Stimulated activated CD4-positive, alpha-beta T cell treated with anti-CD3 and anti-CD28 coated beads, Interleukin-12 subunit alpha, Interleukin-12 subunit beta, amount 100 ng/mL, for 24 hours (primary cell): ENCODE data around the gene SYNGR3.

Experiments used
- DNase-seq, 2 experiments: peaks; one replicate each; pipeline ENCODE4 v3.0.0-alpha.2; 2020; ENCODE audit warnings: low read depth in 2 of 2

SYNGR3 gene

GRCh38 chr16:1991948-1992703 is 2.4 kb downstream of the SYNGR3 start:
- DNase-seq: peak; percentile 93 to 97

- DNase-seq: no peak
These were observed 3.0 kb downstream of the SYNGR3 start for GRCh38 chr16:1992704-1993317.

GRCh38 chr16:1993731-1994131 is 4.0 kb downstream of the SYNGR3 start:
- no peak for DNase-seq

DNA sequence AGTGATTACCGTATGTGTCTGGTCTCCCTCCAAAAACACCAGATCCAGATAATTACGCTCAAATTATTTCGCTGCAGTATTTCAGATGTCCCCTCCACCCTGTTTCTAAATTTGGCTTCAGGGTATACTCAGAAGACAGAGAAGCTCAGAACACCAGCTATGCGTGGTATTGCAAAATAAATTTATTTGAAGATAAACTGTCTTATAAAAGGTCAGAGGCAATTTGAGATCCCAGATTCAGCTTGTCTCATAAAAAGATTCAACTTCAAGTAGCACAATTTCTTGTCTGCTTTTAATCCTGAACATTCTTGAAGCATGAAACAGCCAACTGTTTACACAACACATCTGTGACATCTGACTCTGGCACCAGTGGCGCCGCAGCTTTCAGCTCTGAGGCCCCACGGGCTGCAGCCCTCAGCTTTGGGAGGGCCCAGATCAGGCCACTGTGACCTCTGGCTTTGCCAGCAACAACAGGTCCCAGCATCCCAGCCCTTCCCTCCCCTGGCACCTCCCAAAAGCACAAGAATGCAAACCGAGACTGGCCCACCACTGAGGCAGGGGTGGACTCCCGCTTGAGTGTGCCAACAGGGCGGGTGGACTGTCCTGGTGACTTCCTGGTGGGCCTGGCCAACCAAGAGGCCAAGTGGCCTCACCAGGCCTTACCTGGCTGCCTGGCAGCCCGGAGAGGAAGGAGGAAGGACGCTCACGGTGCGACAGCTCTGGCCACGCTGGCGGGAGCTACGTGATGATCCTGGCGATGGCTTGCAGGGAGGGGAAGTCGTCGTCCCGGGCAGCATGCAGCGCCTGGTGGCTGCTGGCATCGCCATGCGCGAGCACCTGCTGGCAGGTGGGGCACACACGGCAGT is 8.0 kb downstream of the SYNGR3 start:
- DNase-seq: no peak

DNA sequence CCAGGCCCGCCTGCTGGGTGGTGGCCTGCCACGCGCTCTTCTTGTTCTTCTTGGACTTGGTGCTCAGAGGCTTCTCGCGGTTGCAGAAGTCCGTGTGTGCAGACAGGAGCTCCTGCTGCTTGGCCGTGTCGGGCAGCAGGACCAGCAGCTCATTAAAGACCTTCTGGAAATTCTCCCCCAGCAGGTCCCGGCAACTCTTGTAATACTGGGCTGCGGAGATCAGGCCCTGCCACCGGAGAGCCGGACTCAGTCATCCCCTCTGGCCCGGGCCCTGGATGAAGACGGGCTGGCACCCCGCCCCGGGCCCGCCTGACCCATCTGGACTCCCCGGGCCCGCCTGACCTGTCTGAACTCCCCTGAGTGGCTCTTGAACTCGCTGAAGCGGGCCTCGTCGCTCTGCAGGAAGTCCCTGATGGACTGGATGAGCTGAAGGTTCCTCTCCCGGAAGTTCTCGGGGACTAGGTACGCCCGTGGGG is 8.6 kb downstream of the SYNGR3 start:
- no peak for DNase-seq

- no peak for DNase-seq
These were observed 9.4 kb downstream of the SYNGR3 start for GRCh38 chr16:1998852-1999801.

- no peak for DNase-seq
These were observed 10.2 kb downstream of the SYNGR3 start for GRCh38 chr16:1999866-2000514.

DNA sequence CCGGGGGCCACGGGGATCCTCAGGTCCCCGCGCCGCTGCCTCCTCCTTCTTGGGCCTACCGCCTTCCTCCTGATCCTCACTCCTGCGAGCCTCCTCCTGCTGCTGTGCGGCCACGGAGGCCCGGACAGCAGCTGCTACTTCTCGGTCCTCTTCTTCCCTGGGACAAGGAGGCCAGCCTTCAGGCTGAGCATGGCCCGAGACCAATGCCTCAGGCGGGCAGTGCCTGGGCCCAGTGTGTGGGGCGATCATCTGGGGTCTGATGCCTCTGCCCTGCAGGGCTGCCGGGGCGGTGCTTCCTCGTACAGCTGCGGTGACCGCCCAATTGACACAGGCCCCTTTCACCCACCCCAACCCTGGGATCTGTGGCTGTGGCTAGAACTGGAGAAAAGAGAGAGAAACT is 11.3 kb downstream of the SYNGR3 start:
- DNase-seq: no peak

DNA sequence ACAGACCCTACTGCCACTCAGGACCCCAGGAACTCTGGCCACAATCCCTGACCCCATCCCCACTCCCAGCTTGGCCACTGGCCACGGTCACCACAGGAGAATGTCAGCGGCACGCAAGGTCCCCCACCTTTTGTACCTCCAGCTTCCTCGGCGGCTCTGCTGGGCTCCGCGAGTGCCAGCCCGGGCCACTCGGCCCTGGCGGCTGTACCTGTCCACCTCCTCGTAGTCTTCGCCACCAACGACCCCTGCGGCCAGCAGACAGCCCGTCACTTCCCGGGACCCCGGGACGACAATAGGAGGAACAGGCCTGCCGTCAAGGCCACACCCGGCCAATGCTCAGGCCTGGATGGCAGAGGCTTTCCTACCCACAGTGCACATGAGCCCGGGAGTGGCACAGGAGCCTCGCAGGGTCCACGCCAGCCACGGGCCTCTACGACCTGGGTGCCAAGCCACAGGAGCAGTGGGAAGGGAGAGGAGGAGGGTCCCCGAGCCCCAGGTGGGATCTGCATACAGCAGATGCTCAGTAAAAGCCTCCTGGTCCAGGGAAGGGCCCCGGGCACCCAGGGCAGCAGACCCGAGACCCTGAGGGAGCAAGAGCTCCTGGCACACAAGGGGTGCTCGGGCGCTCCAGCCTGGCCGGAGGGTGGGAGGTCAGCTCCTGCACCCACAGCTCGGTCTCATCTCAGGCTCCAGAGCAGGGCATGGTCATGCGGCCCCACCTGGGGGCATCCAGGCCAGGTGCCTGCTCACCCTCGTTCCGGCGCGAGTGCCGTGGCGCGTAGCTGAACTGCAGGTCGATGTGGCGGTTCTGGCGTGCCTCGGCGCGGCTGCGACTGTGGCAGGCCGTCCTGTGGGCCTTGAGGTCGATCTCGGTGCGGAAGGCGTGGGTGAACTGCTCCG is 11.9 kb downstream of the SYNGR3 start:
- no peak for DNase-seq

DNA sequence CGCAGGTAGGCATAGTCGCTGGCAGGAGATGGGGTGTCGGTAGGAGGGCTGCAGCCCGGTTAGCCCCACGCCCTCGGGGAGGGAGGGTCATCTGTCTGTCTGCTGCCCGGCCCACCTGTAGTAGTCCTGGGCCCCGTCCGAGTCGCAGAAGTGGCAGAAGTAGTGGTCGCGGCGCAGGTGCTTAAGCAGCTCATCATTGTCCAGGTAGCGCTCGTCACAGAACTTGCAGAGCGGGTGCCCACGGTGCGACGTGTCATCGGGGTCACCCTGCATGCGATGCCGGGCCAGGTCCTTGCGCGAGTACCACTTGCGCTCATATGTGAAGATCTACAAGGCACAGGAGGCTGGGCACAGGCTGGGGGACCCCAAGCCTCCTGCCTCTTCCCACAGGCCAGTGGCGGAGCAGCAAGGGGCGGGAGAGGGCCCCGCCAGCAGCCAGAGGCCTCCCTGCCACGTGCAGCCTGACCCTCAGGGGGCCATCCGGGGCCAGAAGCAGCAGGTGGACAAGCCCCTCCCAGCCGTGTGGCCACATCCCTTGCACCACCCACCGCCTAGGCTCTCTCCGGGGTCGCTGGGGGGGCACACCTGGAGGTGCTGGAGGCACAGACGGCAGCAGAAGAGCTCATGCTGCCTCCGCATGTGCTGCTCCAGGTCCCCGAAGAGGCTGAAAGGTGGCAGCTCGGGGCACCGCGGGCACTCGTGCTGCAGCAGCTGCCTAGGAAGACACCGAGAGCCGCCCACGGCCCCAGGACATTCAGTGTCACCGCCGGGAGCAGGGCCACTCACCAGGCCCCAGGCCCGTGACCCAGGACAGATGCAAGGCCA is 12.8 kb downstream of the SYNGR3 start:
- no peak for DNase-seq

DNA sequence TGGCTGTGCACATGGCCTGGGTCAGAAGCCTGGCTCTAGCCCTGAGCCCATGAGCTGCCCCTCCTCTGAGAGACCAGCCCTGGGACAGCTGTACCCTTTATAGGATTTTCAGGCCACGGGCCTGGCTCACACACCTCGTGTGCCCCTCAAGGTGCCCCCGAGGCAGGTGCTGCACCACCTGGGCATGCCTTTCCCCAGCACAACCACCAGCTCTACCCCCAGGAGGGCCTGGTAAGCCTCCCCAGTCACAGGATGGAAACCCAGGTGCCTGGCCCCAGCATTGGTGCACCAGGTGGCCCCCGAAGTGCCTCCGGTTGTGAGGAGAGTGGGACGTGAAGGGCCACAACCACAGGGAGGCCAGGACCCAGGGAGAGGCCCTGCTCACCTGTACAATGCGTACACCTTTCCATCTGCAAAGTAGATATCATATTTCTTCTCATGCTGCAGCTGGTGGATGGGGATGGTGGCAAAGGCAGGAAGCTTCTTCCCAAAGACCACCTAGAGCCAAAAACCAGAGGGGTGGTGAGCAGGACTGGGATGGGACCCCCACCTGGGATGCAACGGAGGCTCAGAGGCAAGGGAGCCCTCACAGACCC is 13.6 kb downstream of the SYNGR3 start:
- no peak for DNase-seq

DNA sequence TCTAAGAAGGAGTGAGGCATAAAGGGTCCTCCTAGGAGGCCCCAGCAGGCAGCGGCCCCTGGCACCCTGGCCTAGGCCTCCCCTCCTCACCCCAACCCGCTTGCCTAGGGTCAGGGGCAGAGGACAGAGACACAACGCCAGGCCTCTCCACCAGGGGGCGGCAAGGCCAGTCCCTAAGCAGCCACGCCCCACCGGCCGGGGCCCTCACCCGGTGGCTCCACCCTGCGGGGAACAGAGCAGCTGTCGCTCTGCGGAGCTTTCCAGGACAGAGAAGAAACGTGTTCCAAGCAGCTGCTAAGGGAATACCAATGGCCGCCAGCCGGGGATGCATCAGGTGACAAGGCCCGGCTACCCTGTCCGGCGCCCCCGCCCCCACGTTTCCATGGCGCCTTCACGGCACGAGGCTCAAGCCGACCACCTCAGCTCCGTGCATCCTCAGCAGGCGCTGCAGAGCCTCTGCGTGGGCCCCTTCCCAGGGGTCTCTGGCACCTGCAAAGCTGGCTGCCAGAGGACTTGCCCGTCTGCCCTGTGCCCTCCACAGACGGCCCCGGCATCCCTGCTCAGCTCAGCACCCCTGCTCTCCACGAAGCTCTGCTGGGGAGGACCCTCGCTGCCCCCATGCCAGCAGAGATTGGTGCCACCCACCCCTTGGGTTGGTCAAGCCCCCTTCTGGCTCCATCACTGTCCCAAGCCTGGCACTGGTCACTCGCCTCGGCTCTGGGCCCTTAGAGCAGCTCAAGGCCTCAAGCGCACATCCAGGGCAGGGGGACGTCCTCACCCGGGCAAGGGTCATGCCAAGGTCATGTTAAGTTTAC is 14.3 kb downstream of the SYNGR3 start:
- DNase-seq: peak; percentile 66 to 91

- no peak for DNase-seq
These were observed 15.2 kb downstream of the SYNGR3 start for GRCh38 chr16:2004795-2005517.

DNA sequence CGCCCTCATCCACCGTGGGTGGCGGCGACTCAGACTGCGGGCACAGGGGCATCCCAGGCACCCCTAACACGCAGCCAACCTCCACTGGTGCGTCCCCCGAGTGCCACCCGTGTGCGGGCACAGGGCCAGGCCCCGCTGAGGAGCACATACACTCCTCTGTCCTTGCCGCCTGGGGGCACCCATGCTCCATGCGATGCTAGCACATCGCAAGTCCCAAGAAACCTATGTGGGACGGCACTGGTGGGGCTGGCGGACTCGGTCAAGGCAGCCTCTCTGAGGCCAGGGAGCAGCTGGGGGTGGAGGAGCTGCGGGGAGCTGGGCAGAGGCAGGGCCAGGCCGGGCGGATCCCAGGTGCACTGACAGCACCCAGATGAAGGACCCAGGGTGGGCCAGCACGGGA is 15.9 kb downstream of the SYNGR3 start:
- no peak for DNase-seq

- no peak for DNase-seq
These were observed 16.5 kb downstream of the SYNGR3 start for GRCh38 chr16:2006317-2006716.

DNA sequence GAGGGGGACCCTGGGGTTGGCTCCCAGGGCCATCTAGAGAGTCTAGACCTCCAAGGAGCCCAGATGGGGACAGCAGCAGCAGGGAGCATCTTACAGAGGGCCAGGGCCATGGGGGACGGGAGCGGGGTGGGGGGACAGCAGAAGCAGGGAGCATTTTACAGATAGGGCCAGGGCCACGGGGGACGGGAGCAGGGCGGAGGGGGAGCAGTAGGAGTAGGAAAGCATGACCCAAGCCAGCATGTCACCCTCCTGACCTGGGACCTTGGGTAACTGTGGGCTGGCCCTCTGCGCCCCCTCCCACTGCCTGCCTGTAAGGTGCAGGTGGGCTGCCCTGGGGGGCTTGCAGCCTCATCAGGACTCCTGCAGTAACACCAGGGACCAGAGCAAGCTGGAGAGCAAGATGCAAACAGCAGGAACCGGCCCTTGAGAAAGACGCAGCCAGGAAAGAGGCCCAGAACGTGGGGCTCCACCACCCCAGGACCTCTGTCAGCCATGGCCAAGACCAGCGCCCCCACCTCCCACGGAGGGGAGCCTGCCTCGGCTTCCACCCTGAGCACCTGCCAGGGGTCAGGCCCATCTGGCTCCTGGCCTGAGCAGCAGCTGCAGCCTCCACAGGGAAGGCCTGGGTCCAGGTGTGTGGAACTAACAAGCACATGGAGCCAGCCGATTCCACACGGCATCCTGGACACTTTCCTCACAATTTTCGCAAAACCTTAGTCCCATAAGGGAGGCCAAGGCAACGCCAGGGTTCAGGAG is 17.5 kb downstream of the SYNGR3 start:
- no peak for DNase-seq
